ENCODE results near the gene TNFRSF1B. TPM values are rescaled to one million over a fixed set of nuclear protein-coding genes. Genes with fewer than 3 reads are reported as not detected.

The TNFRSF1B gene
- total RNA-seq, 1 experiment from 2014 or later = 0.61 TPM

DNA sequence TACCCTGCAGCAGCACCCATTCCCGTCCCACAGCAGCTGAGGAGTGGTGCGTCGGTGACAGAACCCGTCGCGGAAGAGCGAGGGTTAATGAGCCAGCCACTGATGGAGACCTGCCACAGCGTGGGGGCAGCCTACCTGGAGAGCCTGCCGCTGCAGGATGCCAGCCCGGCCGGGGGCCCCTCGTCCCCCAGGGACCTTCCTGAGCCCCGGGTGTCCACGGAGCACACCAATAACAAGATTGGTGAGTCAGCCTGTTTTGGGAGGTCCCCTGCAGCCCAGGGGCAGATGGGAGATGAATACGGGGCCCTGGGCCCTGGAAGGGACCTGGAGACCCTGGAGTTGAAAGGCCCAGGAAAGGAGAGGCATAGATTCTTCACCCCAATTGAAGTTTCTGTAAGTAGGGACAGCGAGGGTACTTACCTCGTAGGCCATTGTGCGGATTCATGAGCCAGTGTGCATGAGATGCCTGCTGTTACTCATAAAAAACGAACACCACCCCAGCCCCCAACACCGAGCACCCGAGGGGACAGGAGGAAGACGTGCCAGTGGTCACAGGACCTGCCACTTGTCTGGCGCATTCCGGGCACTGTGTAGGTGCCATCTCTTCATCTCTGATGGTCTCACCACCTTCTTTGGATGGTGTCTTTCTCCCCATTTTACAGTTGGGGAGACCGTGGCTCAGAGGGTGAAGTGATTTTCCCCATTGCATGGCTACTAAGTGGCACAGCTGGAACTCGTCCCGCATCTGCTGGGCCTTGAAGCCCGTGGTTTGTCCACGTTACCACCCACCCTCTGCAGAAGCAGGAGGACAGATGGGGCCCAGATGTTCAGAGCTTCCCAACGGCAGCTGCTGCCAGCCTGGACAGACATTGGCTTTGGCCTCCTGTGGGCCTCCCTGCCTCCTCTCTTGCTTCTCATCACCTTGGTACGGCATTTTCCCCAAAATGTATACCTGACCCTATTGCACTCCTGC lies 28.3 kb upstream of the TNFRSF1B start (continued):
- no peak for TF ChIP-seq YY1 (IDR thresholded peaks at IDR 0.05; ENCODE audit: extremely low read depth, insufficient replicate concordance, low read depth, low read length)
- no peak for TF ChIP-seq EGR1 (IDR thresholded peaks at IDR 0.05; ENCODE audit: low read depth)

- H4K20me1 ChIP-seq (ENCODE audit: insufficient read depth) = no peaks in the 10 kb centered on the region
- H3K4me3 ChIP-seq (replicated peaks in 1 of 2; ENCODE audit: low read depth in 1 of 2, low read length in 2 of 2) = no peak overlapping the region
- H3K79me2 ChIP-seq (ENCODE audit: insufficient read depth, low read length) = no peaks in the 10 kb centered on the region
- no peaks in the 10 kb centered on the region for H3K9me2 ChIP-seq (ENCODE audit: insufficient read depth)
- no peak for TF ChIP-seq YY1 (IDR thresholded peaks at IDR 0.05; ENCODE audit: extremely low read depth, insufficient replicate concordance, low read depth, low read length)
- no peak for TF ChIP-seq SP1 (IDR thresholded peaks at IDR 0.05; ENCODE audit: low read depth)
- TF ChIP-seq POLR2A (IDR thresholded peaks at IDR 0.05; ENCODE audit: borderline replicate concordance, extremely low read depth, insufficient read depth, insufficient read length) = no peak
- TF ChIP-seq CBX3 (IDR thresholded peaks at IDR 0.05; ENCODE audit: low read depth) = no peak
- no peak for TF ChIP-seq MAX (IDR thresholded peaks at IDR 0.05)
- TF ChIP-seq ATF3 (IDR thresholded peaks at IDR 0.05) = no peak
- no peak for TF ChIP-seq FOSL1 (IDR thresholded peaks at IDR 0.05; ENCODE audit: low read depth)
- no peak for TF ChIP-seq EGR1 (IDR thresholded peaks at IDR 0.05; ENCODE audit: low read depth)
- TF ChIP-seq ZBTB33 (IDR thresholded peaks at IDR 0.05; ENCODE audit: extremely low read depth, insufficient replicate concordance, low read length) = no peak
- TF ChIP-seq ZFX (IDR thresholded peaks at IDR 0.05) = no peak
- TF ChIP-seq POLR2AphosphoS5 (IDR thresholded peaks at IDR 0.05; ENCODE audit: low read depth, low read length) = no peak
- TF ChIP-seq SRF (IDR thresholded peaks at IDR 0.05; ENCODE audit: low read depth) = no peak
- no peak for TF ChIP-seq ELF1 (IDR thresholded peaks at IDR 0.05; ENCODE audit: borderline replicate concordance, low read depth)
- TF ChIP-seq EZH2 (IDR thresholded peaks at IDR 0.05) = no peak
- TF ChIP-seq JUND (IDR thresholded peaks at IDR 0.05) = no peak
- TF ChIP-seq ZNF274 (IDR thresholded peaks at IDR 0.05; ENCODE audit: low read depth, low read length) = no peak
- TF ChIP-seq RAD21 (IDR thresholded peaks at IDR 0.05; ENCODE audit: low read depth) = no peak
- TF ChIP-seq EZH2phosphoT487 (IDR thresholded peaks at IDR 0.05; ENCODE audit: borderline replicate concordance) = no peak
- no peak for TF ChIP-seq TCF7L2 (IDR thresholded peaks at IDR 0.05; ENCODE audit: borderline replicate concordance, extremely low read depth, insufficient read depth, insufficient read length)
- TF ChIP-seq CTCF (IDR thresholded peaks at IDR 0.05 in 2 of 3, conservative IDR thresholded peaks at IDR 0.05 in 1 of 3; ENCODE audit: borderline replicate concordance in 1 of 3, insufficient read depth in 1 of 3, low read depth in 2 of 3, low read length in 2 of 3) = no peak
- H2AFZ ChIP-seq (ENCODE audit: low read depth, low read length, poor library complexity, severe bottlenecking) = no peak overlapping the region
- CTCF ChIA-PET = no interaction called here
- H3K27me3 ChIP-seq (ENCODE audit: insufficient read depth, low read length) = no peaks in the 10 kb centered on the region
- H3K4me2 ChIP-seq (ENCODE audit: low read length) = no peak overlapping the region
- 0 out of 4 replicates have a peak, but pooled peaks cover 0 to 5% of the 10 kb centered on the region in 2 experiments for H3K4me1 ChIP-seq (ENCODE audit: control insufficient read depth in 1 of 2, insufficient read depth in 2 of 2, low read length in 2 of 2)
- intact Hi-C loops (cut with micrococcal nuclease) = no loop called here
- ATAC-seq = no peak
- RAD21 ChIA-PET (ENCODE audit: low non-redundant PET in 1 of 2, low total read pairs in 2 of 2, uncharacterized antibody in 2 of 2, unreplicated experiment in 2 of 2) = interaction anchor here in 1 of 2 experiments (1.1 kb wide), 1 partner anchor 15 kb away, joined by 3 read pairs; no protein-coding TSS in a partner anchor
- DNase-seq (ENCODE audit: low read depth, low spot score) = no peak
- POLR2A ChIA-PET = no interaction called here
- H3K27ac ChIP-seq (ENCODE audit: low read depth, low read length) = no peak overlapping the region
- H3K9ac ChIP-seq (ENCODE audit: low read length) = no peak overlapping the region
- no peaks in the 10 kb centered on the region for H3K9me3 ChIP-seq (ENCODE audit: control insufficient read depth in 1 of 2, insufficient read depth in 1 of 2, low read depth in 1 of 2, low read length in 2 of 2)
- H3K36me3 ChIP-seq (ENCODE audit: control insufficient read depth in 1 of 2, insufficient read depth in 2 of 2, low read length in 2 of 2) = no peaks in the 10 kb centered on the region
- no TSS peak for BruUV-seq (replicated peaks)
Observed at GRCh38 chr1:12140016-12140415, 26.8 kb upstream of the TNFRSF1B start.
